Activated CD8-positive, alpha-beta T cell treated with anti-CD3 and anti-CD28 coated beads for 36 hours (primary cell): ENCODE data around the gene GRSF1. TPM values are rescaled to one million over a fixed set of nuclear protein-coding genes. Genes with fewer than 3 reads are reported as not detected.
A peak's percentile ranks its signal among the peaks of the same experiment; 100 is the strongest.
"Not testable (repeated sequence)": the region's sequence is repeated elsewhere in the genome, so short reads cannot be mapped to it uniquely, and the experiment has no call there.

ENCODE experiments used
- ATAC-seq: fragments of 200-7000 bp; cut with Tn5 transposase; one replicate; pipeline ENCODE4 v1.10.0; 2021; ENCODE audit warnings: mild to moderate bottlenecking, moderate library complexity
- CTCF ChIA-PET: fragments of 350-600 bp; sonication (Branson Sonifier 250); formaldehyde crosslinking; loops from one replicate; lab custom pipeline; 2021; ENCODE audit warnings: antibody characterized with exemption; lab: Charles Lee
- POLR2A ChIA-PET: fragments of 350-600 bp; sonication (Branson Sonifier 250); formaldehyde crosslinking; loops from one replicate; lab custom pipeline; 2021; ENCODE audit warnings: antibody characterized with exemption; lab: Charles Lee
- DNase-seq: peaks from one replicate; pipeline ENCODE4 v3.0.0-alpha.2; 2020
- H3K27ac Mint-ChIP-seq: one replicate; pipeline ENCODE4 v1.8.0; 2021; ENCODE audit warnings: mild to moderate bottlenecking, mixed read lengths
- H3K27me3 Mint-ChIP-seq: one replicate; pipeline ENCODE4 v1.8.0; 2021; ENCODE audit warnings: mixed read lengths
- H3K36me3 Mint-ChIP-seq: one replicate; pipeline ENCODE4 v1.8.0; 2021; ENCODE audit warnings: low read depth, mixed read lengths
- H3K4me1 Mint-ChIP-seq: one replicate; pipeline ENCODE4 v1.8.0; 2021; ENCODE audit warnings: low read depth, mixed read lengths
- H3K4me3 Mint-ChIP-seq: one replicate; pipeline ENCODE4 v1.8.0; 2021; ENCODE audit warnings: mild to moderate bottlenecking, moderate library complexity, mixed read lengths
- H3K9me3 Mint-ChIP-seq: one replicate; pipeline ENCODE4 v1.8.0; 2021; ENCODE audit warnings: mixed read lengths
- CTCF ChIP-seq: fragments of 200-600 bp; IDR thresholded peaks from one replicate; pipeline ENCODE4 v1.8.0; 2022; ENCODE audit warnings: antibody characterized with exemption, mild to moderate bottlenecking
- intact Hi-C: fragments of 100-400 bp; cut with micrococcal nuclease; formaldehyde crosslinking; loops from one replicate; pipeline ENCODE4 v1.10.0; 2022
- total RNA-seq, 2 experiments: library from RNA; stranded (reverse); gene quantifications; one replicate each; pipeline ENCODE4 v1.2.3, GENCODE V29; 2021

Gene GRSF1
- total RNA-seq, 2 experiments from 2014 or later: 111 to 117 TPM

GRCh38 chr4:70842761-70843435, 3.2 kb upstream of the GRSF1 start:
- ATAC-seq (peak; percentile 42), DNase-seq (peak; percentile 28)
- Mint-ChIP-seq H3K9me3 (no peaks in the 10 kb centered on the region), H3K27me3 (no peaks in the 10 kb centered on the region), H3K4me3 (peak overlapping the region; percentile 19), H3K27ac (peak overlapping the region; percentile 81), H3K4me1 (peaks cover 36% of the 10 kb centered on the region), H3K36me3 (peaks cover 10% of the 10 kb centered on the region)
- POLR2A ChIA-PET: interaction anchor here (1.2 to 1.5 kb wide), 2 partner anchors 59 to 151 kb away, joined by 3 to 4 read pairs; partner anchors contain the start of genes DCK and MOB1B
- CTCF ChIA-PET: interaction anchor here (0.9 to 1.1 kb wide), 2 partner anchors 59 to 148 kb away, joined by 3 read pairs; partner anchors contain the start of gene MOB1B
- no peak for TF ChIP-seq CTCF
- intact Hi-C loops: loop anchor here (5.0 kb wide), 2 partner anchors 59 to 149 kb away; partner anchors contain the start of genes DCK and MOB1B

- Mint-ChIP-seq H3K4me1 (peaks cover 37% of the 10 kb centered on the region), H3K27me3 (no peaks in the 10 kb centered on the region), H3K9me3 (no peaks in the 10 kb centered on the region), H3K4me3 (no peak overlapping the region), H3K27ac (peak overlapping the region; percentile 68), H3K36me3 (peaks cover 12% of the 10 kb centered on the region)
- no peak for DNase-seq
- intact Hi-C loops: loop anchor here (5.0 kb wide), 2 partner anchors 60 to 150 kb away; partner anchors contain the start of genes DCK and MOB1B
- POLR2A ChIA-PET: no interaction called here
- no peak for TF ChIP-seq CTCF
- no peak for ATAC-seq
- CTCF ChIA-PET: no interaction called here
Measured at GRCh38 chr4:70841951-70842350, 2.3 kb upstream of the GRSF1 start.

GRCh38 chr4:70841211-70841610, 1.5 kb upstream of the GRSF1 start:
- DNase-seq: no peak
- no peaks in the 10 kb centered on the region for H3K9me3 Mint-ChIP-seq
- no peak for TF ChIP-seq CTCF
- ATAC-seq: no peak
- H3K27ac Mint-ChIP-seq: peak overlapping the region; percentile 68
- CTCF ChIA-PET: interaction anchor here (1.7 kb wide), 1 partner anchor 61 kb away, joined by 6 read pairs; the partner anchor contains the start of gene MOB1B
- POLR2A ChIA-PET: no interaction called here
- H3K4me3 Mint-ChIP-seq: no peak overlapping the region
- H3K4me1 Mint-ChIP-seq: peaks cover 44% of the 10 kb centered on the region
- H3K27me3 Mint-ChIP-seq: no peaks in the 10 kb centered on the region
- H3K36me3 Mint-ChIP-seq: peaks cover 17% of the 10 kb centered on the region
- intact Hi-C loops: loop anchor here (5.0 kb wide), 2 partner anchors 61 to 151 kb away; partner anchors contain the start of genes DCK and MOB1B

- CTCF ChIA-PET: interaction anchor here (1.7 kb wide), 1 partner anchor 61 kb away, joined by 6 read pairs; the partner anchor contains the start of gene MOB1B
- H3K9me3 Mint-ChIP-seq, H3K4me3 Mint-ChIP-seq, DNase-seq, H3K27me3 Mint-ChIP-seq, ATAC-seq, H3K27ac Mint-ChIP-seq, POLR2A ChIA-PET: not testable (repeated sequence)
- Mint-ChIP-seq H3K36me3 (peaks cover 22% of the 10 kb centered on the region), H3K4me1 (peaks cover 49% of the 10 kb centered on the region)
- intact Hi-C loops: loop anchor here (5.0 kb wide), 2 partner anchors 62 to 152 kb away; partner anchors contain the start of genes DCK and MOB1B
Measured at GRCh38 chr4:70840631-70841030, 941 bp upstream of the GRSF1 start.

GRCh38 chr4:70840137-70840536, 447 bp upstream of the GRSF1 start:
- H3K27ac Mint-ChIP-seq: peak overlapping the region; percentile 67
- POLR2A ChIA-PET: interaction anchor here (0.7 to 2.6 kb wide), 7 partner anchors 12 to 153 kb away, joined by 3 to 14 read pairs (median 7); partner anchors contain the start of genes DCK, MOB1B and UTP3

More at GRCh38 chr4:70840137-70840536, 447 bp upstream of the GRSF1 start:
- CTCF ChIA-PET: interaction anchor here (1.1 to 1.7 kb wide), 3 partner anchors 62 to 155 kb away, joined by 3 to 6 read pairs (median 6); partner anchors contain the start of genes MOB1B and UTP3
- not testable (repeated sequence) for H3K27me3 Mint-ChIP-seq, H3K9me3 Mint-ChIP-seq
- H3K4me3 Mint-ChIP-seq: peak overlapping the region; percentile 51
- ATAC-seq (peak; percentile 37), DNase-seq (peak; percentile 85)
- peaks cover 23% of the 10 kb centered on the region for H3K36me3 Mint-ChIP-seq
- intact Hi-C loops: loop anchor here (5.0 kb wide), 2 partner anchors 62 to 152 kb away; partner anchors contain the start of genes DCK and MOB1B
- peaks cover 50% of the 10 kb centered on the region for H3K4me1 Mint-ChIP-seq
